HCT116 (cell line): Measurements from ENCODE around the gene CHN1. TPM values are rescaled to one million over a fixed set of nuclear protein-coding genes. Genes with fewer than 3 reads are reported as not detected.

ENCODE experiments used
- ATAC-seq: fragments of 200-7000 bp; cut with Tn5 transposase; 2 replicates; pipeline ENCODE4 v1.9.1; 2020; ENCODE audit warnings: mild to moderate bottlenecking, moderate library complexity
- BruUV-seq: library from RNA; stranded (reverse); fragments of 400-500 nt; replicated peaks from 2 replicates; lab custom pipeline; 2021; lab: Mats Ljungman, UMichigan
- CTCF ChIA-PET: fragments of 300-600 bp; sonication (Branson Sonifier 250); formaldehyde crosslinking; loops from one replicate; lab custom pipeline; 2021; ENCODE audit warnings: antibody characterized with exemption; lab: Charles Lee
- POLR2A ChIA-PET: fragments of 300-600, 350-600 bp; sonication (Branson Sonifier 250); formaldehyde crosslinking; loops from one replicate; lab custom pipeline; 2021; ENCODE audit warnings: antibody characterized with exemption; lab: Charles Lee
- RAD21 ChIA-PET, 2 experiments: fragments of 300-600 bp; sonication (Branson Sonifier 250); formaldehyde crosslinking; loops; one replicate each; lab custom pipeline; 2023; ENCODE audit warnings: low total read pairs in 2 of 2; ENCODE audit not compliant: uncharacterized antibody in 2 of 2, unreplicated experiment in 2 of 2, low non-redundant PET in 1 of 2; lab: Charles Lee
- DNase-seq: peaks from one replicate; pipeline ENCODE4 v3.0.0-alpha.2; 2010; ENCODE audit warnings: low read depth, low spot score
- H2AFZ ChIP-seq: fragments of 200-600 bp; shearing (Covaris generic), sonication (generic); 2 replicates; pipeline ENCODE4 v1.6.1; 2017; ENCODE audit warnings: low read depth, mixed run types, mixed read lengths, antibody characterized with exemption, low read length; ENCODE audit not compliant: poor library complexity, severe bottlenecking
- H3K27ac ChIP-seq: 2 replicates; pipeline ENCODE4 v1.5.1; 2012; ENCODE audit warnings: low read depth, low read length
- H3K27me3 ChIP-seq: fragments of 200-600 bp; sonication (generic); 2 replicates; pipeline ENCODE4 v1.6.1; 2016; ENCODE audit warnings: mixed run types, low read length, mixed read lengths; ENCODE audit not compliant: insufficient read depth
- H3K36me3 ChIP-seq, 2 experiments: fragments of 200-500 bp in 1 of 2; fragments of 200-600 bp in 1 of 2; sonication (Bioruptor generic) in 1 of 2; sonication (generic) in 1 of 2; 2 replicates each; pipeline versions ENCODE4 v1.5.1 to v1.6.1; 2014 to 2016; ENCODE audit warnings: low read length in 2 of 2, inconsistent platforms in 1 of 2, mixed read lengths in 1 of 2, mixed run types in 1 of 2; ENCODE audit not compliant: insufficient read depth in 2 of 2, control insufficient read depth in 1 of 2
- H3K4me1 ChIP-seq, 2 experiments: fragments of 200-600 bp in 1 of 2; sonication (generic) in 1 of 2; 2 replicates each; pipeline versions ENCODE4 v1.5.1 to v1.6.1; 2012 to 2017; ENCODE audit warnings: low read length in 2 of 2, inconsistent platforms in 1 of 2, mild to moderate bottlenecking in 1 of 2, mixed read lengths in 1 of 2, mixed run types in 1 of 2, moderate library complexity in 1 of 2; ENCODE audit not compliant: insufficient read depth in 2 of 2, control insufficient read depth in 1 of 2
- H3K4me2 ChIP-seq: fragments of 200-600 bp; sonication (generic); 2 replicates; pipeline ENCODE4 v1.6.1; 2017; ENCODE audit warnings: mixed run types, low read length, mixed read lengths
- H3K4me3 ChIP-seq, 2 experiments: fragments of 200-600 bp in 1 of 2; sonication (generic) in 1 of 2; replicated peaks in 1 of 2; 2 replicates each; pipeline ENCODE4 v1.5.1; 2011 to 2016; ENCODE audit warnings: low read length in 2 of 2, control low read depth in 1 of 2, low read depth in 1 of 2, mild to moderate bottlenecking in 1 of 2, mixed read lengths in 1 of 2, mixed run types in 1 of 2
- H3K79me2 ChIP-seq: fragments of 200-600 bp; sonication (generic); 2 replicates; pipeline ENCODE4 v1.6.1; 2017; ENCODE audit warnings: mild to moderate bottlenecking, mixed run types, low read length, moderate library complexity, mixed read lengths; ENCODE audit not compliant: insufficient read depth
- H3K9ac ChIP-seq: fragments of 200-600 bp; sonication (generic); 2 replicates; pipeline ENCODE4 v1.6.1; 2016; ENCODE audit warnings: low read length, mixed read lengths
- H3K9me2 ChIP-seq: fragments of 200-600 bp; sonication (generic), shearing (Covaris generic); 2 replicates; pipeline ENCODE4 v1.6.1; 2017; ENCODE audit warnings: mixed run types, mild to moderate bottlenecking, moderate library complexity; ENCODE audit not compliant: insufficient read depth
- H3K9me3 ChIP-seq, 2 experiments: fragments of 200-500 bp in 1 of 2; fragments of 200-600 bp in 1 of 2; sonication (Bioruptor generic) in 1 of 2; sonication (generic) in 1 of 2; 2 replicates each; pipeline ENCODE4 v1.6.1; 2014 to 2017; ENCODE audit warnings: low read length in 2 of 2, mixed read lengths in 2 of 2, inconsistent platforms in 1 of 2, low read depth in 1 of 2, mild to moderate bottlenecking in 1 of 2, mixed run types in 1 of 2, moderate library complexity in 1 of 2; ENCODE audit not compliant: control insufficient read depth in 1 of 2, insufficient read depth in 1 of 2
- H4K20me1 ChIP-seq: fragments of 200-600 bp; sonication (generic), shearing (Covaris generic); 2 replicates; pipeline ENCODE4 v1.6.1; 2017; ENCODE audit warnings: mixed run types, mild to moderate bottlenecking, moderate library complexity; ENCODE audit not compliant: insufficient read depth
- CBX3 ChIP-seq: IDR thresholded peaks from 2 replicates; pipeline ENCODE4 v1.6.1; 2012; ENCODE audit warnings: low read depth
- CEBPB ChIP-seq: IDR thresholded peaks from 2 replicates; pipeline ENCODE4 v1.6.1; 2012; ENCODE audit warnings: low read depth
- FOSL1 ChIP-seq: IDR thresholded peaks from 2 replicates; pipeline ENCODE4 v1.6.1; 2012; ENCODE audit warnings: low read depth
- JUND ChIP-seq: IDR thresholded peaks from 2 replicates; pipeline ENCODE4 v1.6.1; 2012
- POLR2AphosphoS5 ChIP-seq: IDR thresholded peaks from 2 replicates; pipeline ENCODE4 v1.6.1; 2011; ENCODE audit warnings: mild to moderate bottlenecking, low read depth, low read length, moderate library complexity
- SP1 ChIP-seq: IDR thresholded peaks from 2 replicates; pipeline ENCODE4 v1.6.1; 2012; ENCODE audit warnings: low read depth
- SRF ChIP-seq: IDR thresholded peaks from 2 replicates; pipeline ENCODE4 v1.6.1; 2012; ENCODE audit warnings: low read depth
- YY1 ChIP-seq: IDR thresholded peaks from 2 replicates; pipeline ENCODE4 v1.6.1; 2011; ENCODE audit warnings: low read length, low read depth, moderate library complexity, mild to moderate bottlenecking; ENCODE audit not compliant: insufficient replicate concordance; ENCODE audit errors: extremely low read depth
- intact Hi-C: fragments of 100-400 bp; cut with micrococcal nuclease; formaldehyde crosslinking; loops from 2 replicates; pipeline ENCODE4 v1.10.0; 2022
- total RNA-seq: library from RNA; stranded (reverse); gene quantifications from one replicate; pipeline ENCODE4 v1.2.1, GENCODE V29; 2021; ENCODE audit not compliant: unreplicated experiment
- TF ChIP-seq, protein P1 (sequence below): IDR thresholded peaks from 2 replicates; pipeline ENCODE4 v1.6.1; 2012
- TF ChIP-seq, protein P2 (sequence below): IDR thresholded peaks from 2 replicates; pipeline ENCODE4 v1.6.1; 2011; ENCODE audit warnings: mild to moderate bottlenecking, low read length, moderate library complexity; ENCODE audit not compliant: insufficient replicate concordance; ENCODE audit errors: extremely low read depth
- TF ChIP-seq, protein P3 (sequence below): IDR thresholded peaks from 2 replicates; pipeline ENCODE4 v1.6.1; 2012; ENCODE audit warnings: low read depth
- TF ChIP-seq, protein P4 (sequence below), 3 experiments: fragments of 200-600 bp in 1 of 3; sonication (generic) in 1 of 3; IDR thresholded peaks in 2 of 3; conservative IDR thresholded peaks in 1 of 3; 2 replicates each; pipeline ENCODE4 v1.5.1; 2012 to 2017; ENCODE audit warnings: low read depth in 2 of 3, low read length in 2 of 3, antibody characterized with exemption in 1 of 3, borderline replicate concordance in 1 of 3, control low read depth in 1 of 3, mild to moderate bottlenecking in 1 of 3, mixed read lengths in 1 of 3, mixed run types in 1 of 3, moderate library complexity in 1 of 3; ENCODE audit not compliant: insufficient read depth in 1 of 3

CHN1 gene
- total RNA-seq, 1 experiment from 2014 or later: 3.6 TPM

DNA sequence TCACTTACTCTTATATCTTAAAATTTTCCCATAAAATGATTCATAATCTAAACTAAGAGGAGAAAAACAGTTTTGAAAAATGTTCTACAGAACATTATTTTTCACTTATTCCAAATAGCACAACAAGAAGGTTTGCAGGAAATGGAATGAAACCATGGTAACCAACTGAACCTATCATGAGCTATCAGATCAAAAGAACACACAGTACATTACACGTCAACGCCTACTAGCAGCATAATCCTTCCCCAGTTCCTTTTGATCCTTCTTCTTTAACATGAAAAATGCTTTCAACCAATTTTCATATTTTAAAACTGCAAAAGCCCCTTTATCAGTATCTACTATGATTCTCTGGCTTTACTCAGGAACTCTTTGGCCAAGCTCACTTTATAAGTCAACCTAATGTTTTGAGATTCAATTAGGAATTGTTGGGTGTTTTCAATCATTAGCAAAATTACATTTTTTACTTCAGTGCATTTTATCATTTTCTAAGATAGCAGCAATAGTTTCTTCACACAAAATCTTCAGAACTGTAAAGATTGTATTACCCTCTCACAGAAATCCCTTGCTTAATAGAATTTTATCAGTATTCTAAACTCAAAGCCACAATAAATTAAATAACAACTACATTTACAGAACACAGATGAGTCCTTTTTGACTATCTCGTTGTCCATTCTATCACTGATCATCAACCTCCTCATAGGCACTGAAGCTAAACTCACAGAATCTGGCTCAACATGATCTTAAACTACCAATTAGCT, 102.5 kb downstream of the CHN1 start:
- Histone ChIP-seq H3K79me2 (no peaks in the 10 kb centered on the region), H3K4me3 (no peak overlapping the region), H3K4me2 (no peak overlapping the region), H3K9me3 (no peaks in the 10 kb centered on the region), H2AFZ (no peak overlapping the region), H3K4me1 (no peaks in the 10 kb centered on the region), H3K27ac (no peak overlapping the region), H3K36me3 (no peaks in the 10 kb centered on the region), H4K20me1 (no peaks in the 10 kb centered on the region), H3K9me2 (no peaks in the 10 kb centered on the region), H3K9ac (no peak overlapping the region), H3K27me3 (no peaks in the 10 kb centered on the region)
- TF ChIP-seq FOSL1 (no peak), JUND (no peak), SP1 (no peak)
- TF ChIP-seq, protein P1, sequence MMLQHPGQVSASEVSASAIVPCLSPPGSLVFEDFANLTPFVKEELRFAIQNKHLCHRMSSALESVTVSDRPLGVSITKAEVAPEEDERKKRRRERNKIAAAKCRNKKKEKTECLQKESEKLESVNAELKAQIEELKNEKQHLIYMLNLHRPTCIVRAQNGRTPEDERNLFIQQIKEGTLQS: no peak
- RAD21 ChIA-PET: no interaction called here
- ATAC-seq: no peak
- no TSS peak for BruUV-seq
- CTCF ChIA-PET: no interaction called here
- POLR2A ChIA-PET: no interaction called here
- DNase-seq: no peak
- intact Hi-C loops: no loop called here

DNA sequence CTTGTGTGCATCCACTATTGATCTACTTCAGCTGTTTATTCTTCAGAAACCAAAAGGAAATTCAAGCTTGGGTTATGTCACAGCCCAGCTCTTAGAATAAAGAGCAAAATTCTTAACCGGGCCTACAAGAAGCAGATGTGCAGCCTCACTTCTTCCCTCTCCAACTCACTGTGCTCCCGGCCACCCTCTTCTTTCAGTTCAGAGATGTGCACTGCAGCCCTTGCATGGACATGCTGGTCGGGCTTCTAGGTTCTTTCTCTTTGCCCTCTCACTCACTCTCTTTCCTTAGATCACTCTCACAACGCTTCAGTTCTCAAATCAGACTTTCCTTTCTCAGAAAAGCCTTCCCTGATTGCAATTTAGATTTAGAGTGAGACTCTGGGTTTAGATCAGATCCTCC, 104.1 kb downstream of the CHN1 start:
- Histone ChIP-seq H3K4me3 (no peak overlapping the region), H3K9ac (no peak overlapping the region), H2AFZ (no peak overlapping the region), H3K27me3 (no peaks in the 10 kb centered on the region), H4K20me1 (no peaks in the 10 kb centered on the region), H3K9me3 (no peaks in the 10 kb centered on the region), H3K4me1 (no peaks in the 10 kb centered on the region), H3K79me2 (no peaks in the 10 kb centered on the region), H3K4me2 (no peak overlapping the region), H3K9me2 (no peaks in the 10 kb centered on the region), H3K27ac (no peak overlapping the region), H3K36me3 (no peaks in the 10 kb centered on the region)
- intact Hi-C loops: no loop called here
- ChIA-PET CTCF (no interaction called here), RAD21 (no interaction called here), POLR2A (no interaction called here)
- no peak for DNase-seq
- ATAC-seq: no peak
- no TSS peak for BruUV-seq
- TF ChIP-seq, protein P2, sequence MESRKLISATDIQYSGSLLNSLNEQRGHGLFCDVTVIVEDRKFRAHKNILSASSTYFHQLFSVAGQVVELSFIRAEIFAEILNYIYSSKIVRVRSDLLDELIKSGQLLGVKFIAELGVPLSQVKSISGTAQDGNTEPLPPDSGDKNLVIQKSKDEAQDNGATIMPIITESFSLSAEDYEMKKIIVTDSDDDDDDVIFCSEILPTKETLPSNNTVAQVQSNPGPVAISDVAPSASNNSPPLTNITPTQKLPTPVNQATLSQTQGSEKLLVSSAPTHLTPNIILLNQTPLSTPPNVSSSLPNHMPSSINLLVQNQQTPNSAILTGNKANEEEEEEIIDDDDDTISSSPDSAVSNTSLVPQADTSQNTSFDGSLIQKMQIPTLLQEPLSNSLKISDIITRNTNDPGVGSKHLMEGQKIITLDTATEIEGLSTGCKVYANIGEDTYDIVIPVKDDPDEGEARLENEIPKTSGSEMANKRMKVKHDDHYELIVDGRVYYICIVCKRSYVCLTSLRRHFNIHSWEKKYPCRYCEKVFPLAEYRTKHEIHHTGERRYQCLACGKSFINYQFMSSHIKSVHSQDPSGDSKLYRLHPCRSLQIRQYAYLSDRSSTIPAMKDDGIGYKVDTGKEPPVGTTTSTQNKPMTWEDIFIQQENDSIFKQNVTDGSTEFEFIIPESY: no peak
- TF ChIP-seq YY1: no peak
- TF ChIP-seq POLR2AphosphoS5: no peak
- no peak for TF ChIP-seq CBX3
- TF ChIP-seq SRF: no peak
- TF ChIP-seq, protein P3, sequence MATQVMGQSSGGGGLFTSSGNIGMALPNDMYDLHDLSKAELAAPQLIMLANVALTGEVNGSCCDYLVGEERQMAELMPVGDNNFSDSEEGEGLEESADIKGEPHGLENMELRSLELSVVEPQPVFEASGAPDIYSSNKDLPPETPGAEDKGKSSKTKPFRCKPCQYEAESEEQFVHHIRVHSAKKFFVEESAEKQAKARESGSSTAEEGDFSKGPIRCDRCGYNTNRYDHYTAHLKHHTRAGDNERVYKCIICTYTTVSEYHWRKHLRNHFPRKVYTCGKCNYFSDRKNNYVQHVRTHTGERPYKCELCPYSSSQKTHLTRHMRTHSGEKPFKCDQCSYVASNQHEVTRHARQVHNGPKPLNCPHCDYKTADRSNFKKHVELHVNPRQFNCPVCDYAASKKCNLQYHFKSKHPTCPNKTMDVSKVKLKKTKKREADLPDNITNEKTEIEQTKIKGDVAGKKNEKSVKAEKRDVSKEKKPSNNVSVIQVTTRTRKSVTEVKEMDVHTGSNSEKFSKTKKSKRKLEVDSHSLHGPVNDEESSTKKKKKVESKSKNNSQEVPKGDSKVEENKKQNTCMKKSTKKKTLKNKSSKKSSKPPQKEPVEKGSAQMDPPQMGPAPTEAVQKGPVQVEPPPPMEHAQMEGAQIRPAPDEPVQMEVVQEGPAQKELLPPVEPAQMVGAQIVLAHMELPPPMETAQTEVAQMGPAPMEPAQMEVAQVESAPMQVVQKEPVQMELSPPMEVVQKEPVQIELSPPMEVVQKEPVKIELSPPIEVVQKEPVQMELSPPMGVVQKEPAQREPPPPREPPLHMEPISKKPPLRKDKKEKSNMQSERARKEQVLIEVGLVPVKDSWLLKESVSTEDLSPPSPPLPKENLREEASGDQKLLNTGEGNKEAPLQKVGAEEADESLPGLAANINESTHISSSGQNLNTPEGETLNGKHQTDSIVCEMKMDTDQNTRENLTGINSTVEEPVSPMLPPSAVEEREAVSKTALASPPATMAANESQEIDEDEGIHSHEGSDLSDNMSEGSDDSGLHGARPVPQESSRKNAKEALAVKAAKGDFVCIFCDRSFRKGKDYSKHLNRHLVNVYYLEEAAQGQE: no peak
- no peak for TF ChIP-seq CEBPB
- TF ChIP-seq, protein P4, sequence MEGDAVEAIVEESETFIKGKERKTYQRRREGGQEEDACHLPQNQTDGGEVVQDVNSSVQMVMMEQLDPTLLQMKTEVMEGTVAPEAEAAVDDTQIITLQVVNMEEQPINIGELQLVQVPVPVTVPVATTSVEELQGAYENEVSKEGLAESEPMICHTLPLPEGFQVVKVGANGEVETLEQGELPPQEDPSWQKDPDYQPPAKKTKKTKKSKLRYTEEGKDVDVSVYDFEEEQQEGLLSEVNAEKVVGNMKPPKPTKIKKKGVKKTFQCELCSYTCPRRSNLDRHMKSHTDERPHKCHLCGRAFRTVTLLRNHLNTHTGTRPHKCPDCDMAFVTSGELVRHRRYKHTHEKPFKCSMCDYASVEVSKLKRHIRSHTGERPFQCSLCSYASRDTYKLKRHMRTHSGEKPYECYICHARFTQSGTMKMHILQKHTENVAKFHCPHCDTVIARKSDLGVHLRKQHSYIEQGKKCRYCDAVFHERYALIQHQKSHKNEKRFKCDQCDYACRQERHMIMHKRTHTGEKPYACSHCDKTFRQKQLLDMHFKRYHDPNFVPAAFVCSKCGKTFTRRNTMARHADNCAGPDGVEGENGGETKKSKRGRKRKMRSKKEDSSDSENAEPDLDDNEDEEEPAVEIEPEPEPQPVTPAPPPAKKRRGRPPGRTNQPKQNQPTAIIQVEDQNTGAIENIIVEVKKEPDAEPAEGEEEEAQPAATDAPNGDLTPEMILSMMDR (IDR thresholded peaks at IDR 0.05 in 2 of 3, conservative IDR thresholded peaks at IDR 0.05 in 1 of 3; ENCODE audit: borderline replicate concordance in 1 of 3, insufficient read depth in 1 of 3, low read depth in 2 of 3, low read length in 2 of 3): no peak
